IPS-NIHi7 (cell line): ENCODE data around the gene CD96.
"Not testable (repeated sequence)": the region's sequence is repeated elsewhere in the genome, so short reads cannot be mapped to it uniquely, and the experiment has no call there.

ENCODE experiments used
- DNase-seq: peaks from one replicate; pipeline ENCODE4 v3.0.0; 2012; ENCODE audit warnings: mixed read lengths; ENCODE audit errors: extremely low spot score

Gene CD96

GRCh38 chr3:111541911-111542483 lies at the start of gene CD96:
CD96 (plus strand) TSS chr3:111542197; CDS start chr3:111542249, 52 bp downstream.
- no peak for DNase-seq

- DNase-seq: no peak
Observed at GRCh38 chr3:111493276-111493675, 48.7 kb upstream of the CD96 start.

GRCh38 chr3:111496894-111497559 lies 45.0 kb upstream of the CD96 start:
- no peak for DNase-seq

GRCh38 chr3:111498022-111498421 lies 44.0 kb upstream of the CD96 start:
- DNase-seq: no peak

GRCh38 chr3:111506435-111506834 lies 35.6 kb upstream of the CD96 start:
- DNase-seq: no peak

- DNase-seq: no peak
Observed at GRCh38 chr3:111509308-111509707, 32.7 kb upstream of the CD96 start.

GRCh38 chr3:111517801-111518200 lies 24.2 kb upstream of the CD96 start:
- no peak for DNase-seq

- DNase-seq: no peak
Observed at GRCh38 chr3:111519178-111519855, 22.7 kb upstream of the CD96 start.

GRCh38 chr3:111521891-111522290 lies 20.1 kb upstream of the CD96 start:
- no peak for DNase-seq

GRCh38 chr3:111524486-111524885 lies 17.5 kb upstream of the CD96 start:
- DNase-seq: not testable (repeated sequence)

- no peak for DNase-seq
Observed at GRCh38 chr3:111531446-111531845, 10.6 kb upstream of the CD96 start.

- no peak for DNase-seq
Observed at GRCh38 chr3:111534701-111535100, 7.3 kb upstream of the CD96 start.

GRCh38 chr3:111538111-111538510 lies 3.9 kb upstream of the CD96 start:
- no peak for DNase-seq

GRCh38 chr3:111538681-111539083 lies 3.3 kb upstream of the CD96 start:
- DNase-seq: no peak

GRCh38 chr3:111539351-111540331 lies 2.4 kb upstream of the CD96 start:
- peak; percentile 81 for DNase-seq

GRCh38 chr3:111541391-111541790 lies 606 bp upstream of the CD96 start:
- no peak for DNase-seq

- no peak for DNase-seq
Observed at GRCh38 chr3:111542611-111543300, 759 bp downstream of the CD96 start.

GRCh38 chr3:111545349-111545748 lies 3.4 kb downstream of the CD96 start:
- DNase-seq: no peak

GRCh38 chr3:111547631-111548030 lies 5.6 kb downstream of the CD96 start:
- no peak for DNase-seq

- DNase-seq: no peak
Observed at GRCh38 chr3:111548092-111548491, 6.1 kb downstream of the CD96 start.

- DNase-seq: no peak
Observed at GRCh38 chr3:111548756-111549155, 6.8 kb downstream of the CD96 start.
